GM21619 (cell line): ENCODE measurements around the gene MAFB.
A peak's percentile ranks its signal among the peaks of the same experiment; 100 is the strongest.
"Not testable (repeated sequence)": the region's sequence is repeated elsewhere in the genome, so short reads cannot be mapped to it uniquely, and the experiment has no call there.

Source experiments
- ATAC-seq: cut with Tn5 transposase; IDR thresholded peaks from one replicate; pipeline ENCODE4 v1.9.1; 2021; ENCODE audit not compliant: unreplicated experiment

Gene MAFB

GRCh38 chr20:40689100-40689942 lies at the start of gene MAFB:
Gene MAFB, minus strand, starts transcription at chr20:40689236. Its CDS starts 386 bp downstream, at chr20:40688850.
- peak; percentile 38 for ATAC-seq

- ATAC-seq: not testable (repeated sequence)
Measured at GRCh38 chr20:40736468-40736867, 47.4 kb upstream of the MAFB start.

- ATAC-seq: no peak
Measured at GRCh38 chr20:40728996-40729395, 40.0 kb upstream of the MAFB start.

GRCh38 chr20:40728470-40728869 lies 39.4 kb upstream of the MAFB start:
- no peak for ATAC-seq

GRCh38 chr20:40727960-40728359 lies 38.9 kb upstream of the MAFB start:
- ATAC-seq: no peak

GRCh38 chr20:40726776-40727175 lies 37.7 kb upstream of the MAFB start:
- ATAC-seq: no peak

- ATAC-seq: no peak
Measured at GRCh38 chr20:40724566-40724965, 35.5 kb upstream of the MAFB start.

GRCh38 chr20:40720826-40721225 lies 31.8 kb upstream of the MAFB start:
- ATAC-seq: no peak

GRCh38 chr20:40720099-40720498 lies 31.1 kb upstream of the MAFB start:
- ATAC-seq: no peak

GRCh38 chr20:40718982-40719729 lies 30.1 kb upstream of the MAFB start:
- ATAC-seq: no peak

- ATAC-seq: no peak
Measured at GRCh38 chr20:40718214-40718977, 29.4 kb upstream of the MAFB start.

GRCh38 chr20:40717343-40717865 lies 28.4 kb upstream of the MAFB start:
- ATAC-seq: no peak

- no peak for ATAC-seq
Measured at GRCh38 chr20:40715491-40715890, 26.5 kb upstream of the MAFB start.

GRCh38 chr20:40714916-40715315 lies 25.9 kb upstream of the MAFB start:
- ATAC-seq: no peak

- no peak for ATAC-seq
Measured at GRCh38 chr20:40714109-40714508, 25.1 kb upstream of the MAFB start.

GRCh38 chr20:40713508-40713907 lies 24.5 kb upstream of the MAFB start:
- ATAC-seq: no peak

- no peak for ATAC-seq
Measured at GRCh38 chr20:40711079-40711478, 22.0 kb upstream of the MAFB start.

- no peak for ATAC-seq
Measured at GRCh38 chr20:40710603-40711002, 21.6 kb upstream of the MAFB start.

- no peak for ATAC-seq
Measured at GRCh38 chr20:40706977-40707582, 18.0 kb upstream of the MAFB start.

- no peak for ATAC-seq
Measured at GRCh38 chr20:40705413-40705812, 16.4 kb upstream of the MAFB start.

GRCh38 chr20:40704828-40705227 lies 15.8 kb upstream of the MAFB start:
- ATAC-seq: no peak
